Measurements from ENCODE around the gene JMJD1C.

DNA sequence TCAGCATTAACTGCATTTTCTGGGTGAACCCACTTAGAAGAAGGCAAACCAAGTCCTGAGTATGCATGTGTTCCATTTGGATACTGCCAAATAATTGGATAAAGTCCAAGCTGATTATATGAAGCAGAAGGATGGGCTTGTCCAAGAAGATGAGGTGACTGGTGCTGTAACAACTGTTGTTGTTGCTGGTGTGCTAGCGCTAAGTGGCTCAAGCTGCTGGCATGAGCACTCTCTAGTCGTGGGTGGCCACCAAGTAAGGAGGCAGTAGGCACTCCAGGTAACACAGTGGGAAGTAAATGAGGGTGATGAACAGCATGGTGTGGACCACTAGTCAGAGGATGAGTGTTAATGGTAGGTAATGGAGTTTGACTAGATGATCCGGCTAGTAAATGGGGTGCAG, 252.3 kb downstream of the JMJD1C start:
- no peak for TF ChIP-seq POLR2A (IDR thresholded peaks at IDR 0.05)
- TF ChIP-seq, protein P1, sequence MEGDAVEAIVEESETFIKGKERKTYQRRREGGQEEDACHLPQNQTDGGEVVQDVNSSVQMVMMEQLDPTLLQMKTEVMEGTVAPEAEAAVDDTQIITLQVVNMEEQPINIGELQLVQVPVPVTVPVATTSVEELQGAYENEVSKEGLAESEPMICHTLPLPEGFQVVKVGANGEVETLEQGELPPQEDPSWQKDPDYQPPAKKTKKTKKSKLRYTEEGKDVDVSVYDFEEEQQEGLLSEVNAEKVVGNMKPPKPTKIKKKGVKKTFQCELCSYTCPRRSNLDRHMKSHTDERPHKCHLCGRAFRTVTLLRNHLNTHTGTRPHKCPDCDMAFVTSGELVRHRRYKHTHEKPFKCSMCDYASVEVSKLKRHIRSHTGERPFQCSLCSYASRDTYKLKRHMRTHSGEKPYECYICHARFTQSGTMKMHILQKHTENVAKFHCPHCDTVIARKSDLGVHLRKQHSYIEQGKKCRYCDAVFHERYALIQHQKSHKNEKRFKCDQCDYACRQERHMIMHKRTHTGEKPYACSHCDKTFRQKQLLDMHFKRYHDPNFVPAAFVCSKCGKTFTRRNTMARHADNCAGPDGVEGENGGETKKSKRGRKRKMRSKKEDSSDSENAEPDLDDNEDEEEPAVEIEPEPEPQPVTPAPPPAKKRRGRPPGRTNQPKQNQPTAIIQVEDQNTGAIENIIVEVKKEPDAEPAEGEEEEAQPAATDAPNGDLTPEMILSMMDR (IDR thresholded peaks at IDR 0.05), result no peak
